Gastroesophageal sphincter (tissue), 3 donors: ENCODE results near the gene MSMO1.

ENCODE experiments used
- CTCF ChIP-seq, 4 experiments: fragments of 200-600 bp in 2 of 4; fragments of 450-650 bp in 2 of 4; sonication (generic) in 1 of 4; IDR thresholded peaks; one replicate each; pipeline ENCODE4 v1.5.1; 2017 to 2019; ENCODE audit warnings: antibody characterized with exemption in 4 of 4, mild to moderate bottlenecking in 2 of 4, moderate library complexity in 2 of 4
- EP300 ChIP-seq: sonication (generic); formaldehyde crosslinking; IDR thresholded peaks from one replicate; pipeline ENCODE4 v1.6.1; 2017; ENCODE audit warnings: antibody characterized with exemption, mild to moderate bottlenecking
- POLR2A ChIP-seq, 2 donors: fragments of 450-650 bp; IDR thresholded peaks; one replicate each; pipeline ENCODE4 v1.6.1; 2017; ENCODE audit warnings: antibody characterized with exemption in 2 of 2, mild to moderate bottlenecking in 2 of 2, moderate library complexity in 1 of 2

GRCh38 chr4:165381821-165382373 lies 54.4 kb downstream of the MSMO1 start:
- TF ChIP-seq CTCF (IDR thresholded peaks at IDR 0.05) (no peak), POLR2A (IDR thresholded peaks at IDR 0.05) (no peak), EP300 (no peak)
